ENCODE measurements around the gene DOCK1.

The DOCK1 gene

DNA sequence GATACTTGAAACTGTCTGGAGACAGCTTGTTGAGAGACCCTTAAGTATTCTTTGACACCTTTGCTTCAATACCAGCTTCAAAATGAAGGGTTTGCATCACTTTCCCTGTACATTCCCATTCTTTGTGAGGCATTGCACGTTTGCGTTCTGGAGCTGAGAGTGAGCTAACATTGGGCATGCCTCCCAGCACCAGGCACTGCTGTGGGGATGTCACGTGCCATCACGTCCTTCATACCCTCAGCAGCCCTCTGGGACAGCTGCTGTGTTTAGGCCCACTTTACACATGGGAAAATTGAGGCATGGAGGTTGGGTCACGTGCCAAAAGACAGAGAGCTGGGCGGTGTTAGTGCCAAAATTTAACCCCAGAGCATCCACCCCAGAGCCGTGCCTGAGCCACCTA lies 357.4 kb downstream of the DOCK1 start:
- H3K27me3 ChIP-seq (ENCODE audit: insufficient read depth, low read length, poor library complexity, severe bottlenecking) = no peaks in the 10 kb centered on the region
- no peaks in the 10 kb centered on the region for H3K79me2 ChIP-seq (ENCODE audit: insufficient read depth, low read length)
- H3K9me2 ChIP-seq (replicated peaks; ENCODE audit: low read depth, low read length) = no peaks in the 10 kb centered on the region
- no peaks in the 10 kb centered on the region for H4K20me1 ChIP-seq (ENCODE audit: insufficient read depth, low read length, poor library complexity, severe bottlenecking)
- no peak overlapping the region for H3K4me3 ChIP-seq (ENCODE audit: low read length, poor library complexity, severe bottlenecking)
- no peak overlapping the region for H3K9ac ChIP-seq (ENCODE audit: low read depth, low read length, poor library complexity, severe bottlenecking)
- no peaks in the 10 kb centered on the region for H3K4me1 ChIP-seq (ENCODE audit: insufficient read depth, low read length, poor library complexity, severe bottlenecking)
- TF ChIP-seq, protein P1, sequence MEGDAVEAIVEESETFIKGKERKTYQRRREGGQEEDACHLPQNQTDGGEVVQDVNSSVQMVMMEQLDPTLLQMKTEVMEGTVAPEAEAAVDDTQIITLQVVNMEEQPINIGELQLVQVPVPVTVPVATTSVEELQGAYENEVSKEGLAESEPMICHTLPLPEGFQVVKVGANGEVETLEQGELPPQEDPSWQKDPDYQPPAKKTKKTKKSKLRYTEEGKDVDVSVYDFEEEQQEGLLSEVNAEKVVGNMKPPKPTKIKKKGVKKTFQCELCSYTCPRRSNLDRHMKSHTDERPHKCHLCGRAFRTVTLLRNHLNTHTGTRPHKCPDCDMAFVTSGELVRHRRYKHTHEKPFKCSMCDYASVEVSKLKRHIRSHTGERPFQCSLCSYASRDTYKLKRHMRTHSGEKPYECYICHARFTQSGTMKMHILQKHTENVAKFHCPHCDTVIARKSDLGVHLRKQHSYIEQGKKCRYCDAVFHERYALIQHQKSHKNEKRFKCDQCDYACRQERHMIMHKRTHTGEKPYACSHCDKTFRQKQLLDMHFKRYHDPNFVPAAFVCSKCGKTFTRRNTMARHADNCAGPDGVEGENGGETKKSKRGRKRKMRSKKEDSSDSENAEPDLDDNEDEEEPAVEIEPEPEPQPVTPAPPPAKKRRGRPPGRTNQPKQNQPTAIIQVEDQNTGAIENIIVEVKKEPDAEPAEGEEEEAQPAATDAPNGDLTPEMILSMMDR (conservative IDR thresholded peaks at IDR 0.05; ENCODE audit: low read length) = no peak
- TF ChIP-seq EZH2phosphoT487 (IDR thresholded peaks at IDR 0.05; ENCODE audit: borderline replicate concordance) = no peak
- H3K36me3 ChIP-seq (ENCODE audit: insufficient read depth, low read length) = no peaks in the 10 kb centered on the region
- no peak overlapping the region for H3K4me2 ChIP-seq (ENCODE audit: low read depth, low read length, poor library complexity, severe bottlenecking)
- H3K9me3 ChIP-seq (ENCODE audit: insufficient read depth, low read depth, low read length) = no peaks in the 10 kb centered on the region; the same call in 1 of the 2 replicates
- no peaks in the 10 kb centered on the region for H3F3A ChIP-seq (ENCODE audit: low read depth)
- no peak overlapping the region for H2AFZ ChIP-seq (ENCODE audit: low read length)

DNA sequence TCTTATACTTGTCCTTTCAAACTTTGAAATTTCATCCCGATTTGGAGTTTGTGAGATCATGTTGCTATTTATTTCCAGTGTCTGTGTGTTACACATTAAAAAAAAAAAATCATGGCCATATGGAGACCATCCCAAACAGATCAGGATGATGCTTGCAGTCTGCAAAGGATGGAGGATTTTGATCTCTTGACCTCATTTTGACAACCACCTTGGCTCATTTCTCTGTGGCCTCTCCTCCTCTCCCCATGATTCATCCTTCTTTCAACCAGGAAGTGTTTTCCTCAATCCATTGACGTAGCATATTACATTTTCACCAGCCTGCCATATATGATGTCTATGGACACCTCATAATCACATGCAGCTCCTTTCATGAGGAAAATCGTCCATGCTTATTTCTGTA lies 360.1 kb downstream of the DOCK1 start:
- no peak for TF ChIP-seq EZH2phosphoT487 (IDR thresholded peaks at IDR 0.05; ENCODE audit: borderline replicate concordance)
- TF ChIP-seq, protein P1 (conservative IDR thresholded peaks at IDR 0.05; ENCODE audit: low read length) = no peak
- H3K4me1 ChIP-seq (ENCODE audit: insufficient read depth, low read length, poor library complexity, severe bottlenecking) = no peaks in the 10 kb centered on the region
- no peaks in the 10 kb centered on the region for H3F3A ChIP-seq (ENCODE audit: low read depth)
- H3K4me2 ChIP-seq (ENCODE audit: low read depth, low read length, poor library complexity, severe bottlenecking) = no peak overlapping the region
- no peaks in the 10 kb centered on the region; the same call in 1 of the 2 replicates for H3K9me3 ChIP-seq (ENCODE audit: insufficient read depth, low read depth, low read length)
- no peaks in the 10 kb centered on the region for H3K79me2 ChIP-seq (ENCODE audit: insufficient read depth, low read length)
- no peak overlapping the region for H3K4me3 ChIP-seq (ENCODE audit: low read length, poor library complexity, severe bottlenecking)
- no peak overlapping the region for H2AFZ ChIP-seq (ENCODE audit: low read length)
- H3K27me3 ChIP-seq (ENCODE audit: insufficient read depth, low read length, poor library complexity, severe bottlenecking) = no peaks in the 10 kb centered on the region
- H4K20me1 ChIP-seq (ENCODE audit: insufficient read depth, low read length, poor library complexity, severe bottlenecking) = no peaks in the 10 kb centered on the region
- no peaks in the 10 kb centered on the region for H3K9me2 ChIP-seq (replicated peaks; ENCODE audit: low read depth, low read length)
- H3K9ac ChIP-seq (ENCODE audit: low read depth, low read length, poor library complexity, severe bottlenecking) = no peak overlapping the region
- H3K36me3 ChIP-seq (ENCODE audit: insufficient read depth, low read length) = no peaks in the 10 kb centered on the region

DNA sequence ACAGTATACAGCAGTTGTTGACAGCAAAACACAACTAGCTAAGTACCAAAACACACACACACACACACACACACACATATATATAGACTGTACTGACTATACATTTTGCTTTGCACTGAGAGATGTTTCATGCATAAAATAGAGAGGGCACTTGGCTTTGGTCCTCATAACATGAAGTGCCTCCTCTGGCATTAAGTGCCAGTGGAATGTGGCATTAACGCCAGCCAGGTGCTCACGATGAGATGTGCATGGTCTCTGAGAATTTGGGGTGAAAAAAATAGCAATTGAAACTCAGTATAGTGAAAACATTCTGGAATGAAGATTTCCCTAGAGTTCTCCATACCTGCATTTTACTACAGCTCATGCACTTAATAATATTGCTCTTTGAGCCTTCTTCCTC lies 361.2 kb downstream of the DOCK1 start:
- Histone ChIP-seq H3F3A (ENCODE audit: low read depth) (no peaks in the 10 kb centered on the region), H3K27me3 (ENCODE audit: insufficient read depth, low read length, poor library complexity, severe bottlenecking) (no peaks in the 10 kb centered on the region), H3K9ac (ENCODE audit: low read depth, low read length, poor library complexity, severe bottlenecking) (no peak overlapping the region)

More for the DNA sequence above, 361.2 kb downstream of the DOCK1 start:
- H3K36me3 ChIP-seq (ENCODE audit: insufficient read depth, low read length) = no peaks in the 10 kb centered on the region
- no peaks in the 10 kb centered on the region for H3K79me2 ChIP-seq (ENCODE audit: insufficient read depth, low read length)
- no peaks in the 10 kb centered on the region for H3K9me2 ChIP-seq (replicated peaks; ENCODE audit: low read depth, low read length)
- H4K20me1 ChIP-seq (ENCODE audit: insufficient read depth, low read length, poor library complexity, severe bottlenecking) = no peaks in the 10 kb centered on the region
- peaks cover 7% of the 10 kb centered on the region; the same call in 1 of the 2 replicates for H3K9me3 ChIP-seq (ENCODE audit: insufficient read depth, low read depth, low read length)
- no peak overlapping the region for H3K4me2 ChIP-seq (ENCODE audit: low read depth, low read length, poor library complexity, severe bottlenecking)
- TF ChIP-seq EZH2phosphoT487 (IDR thresholded peaks at IDR 0.05; ENCODE audit: borderline replicate concordance) = no peak
- TF ChIP-seq, protein P1 (conservative IDR thresholded peaks at IDR 0.05; ENCODE audit: low read length) = no peak
- H3K4me1 ChIP-seq (ENCODE audit: insufficient read depth, low read length, poor library complexity, severe bottlenecking) = no peaks in the 10 kb centered on the region
- no peak overlapping the region for H3K4me3 ChIP-seq (ENCODE audit: low read length, poor library complexity, severe bottlenecking)
- H2AFZ ChIP-seq (ENCODE audit: low read length) = no peak overlapping the region
